SIG-M5 (cell line): ENCODE data around the gene KDM4C.
"Not testable (repeated sequence)": the region's sequence is repeated elsewhere in the genome, so short reads cannot be mapped to it uniquely, and the experiment has no call there.

ENCODE experiments used
- DNase-seq: peaks from one replicate; lab custom pipeline; 2025; lab: John Stamatoyannopoulos, UW

The KDM4C gene

GRCh38 chr9:6757456-6758247, at the start of gene KDM4C:
Gene KDM4C (plus strand): TSS chr9:6757973. CDS start chr9:6792989, 35,016 bp downstream.
- peak; percentile 54 for DNase-seq

GRCh38 chr9:6708732-6709131, 49.0 kb upstream of the KDM4C start:
- no peak for DNase-seq

GRCh38 chr9:6711403-6711802, 46.4 kb upstream of the KDM4C start:
- DNase-seq, result no peak

DNA sequence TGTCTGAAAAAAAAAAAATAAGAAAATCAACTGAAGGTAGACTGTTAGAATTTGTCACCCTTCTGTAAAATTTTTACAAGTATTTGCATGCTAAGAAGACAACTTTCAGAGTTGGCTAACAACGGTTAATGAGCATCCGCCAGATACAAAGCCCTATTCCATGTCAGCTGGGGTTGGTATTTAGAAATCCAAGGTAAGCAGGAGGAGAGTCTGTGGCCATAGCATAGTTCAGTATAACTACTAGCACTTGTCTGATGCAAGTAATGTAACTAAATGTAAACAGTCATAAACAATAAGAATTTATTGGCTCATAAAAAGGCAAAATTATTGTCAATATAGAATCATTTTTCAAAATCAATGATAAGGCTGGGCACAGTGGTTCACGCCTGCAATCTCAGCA, 45.7 kb upstream of the KDM4C start:
- no peak for DNase-seq

DNA sequence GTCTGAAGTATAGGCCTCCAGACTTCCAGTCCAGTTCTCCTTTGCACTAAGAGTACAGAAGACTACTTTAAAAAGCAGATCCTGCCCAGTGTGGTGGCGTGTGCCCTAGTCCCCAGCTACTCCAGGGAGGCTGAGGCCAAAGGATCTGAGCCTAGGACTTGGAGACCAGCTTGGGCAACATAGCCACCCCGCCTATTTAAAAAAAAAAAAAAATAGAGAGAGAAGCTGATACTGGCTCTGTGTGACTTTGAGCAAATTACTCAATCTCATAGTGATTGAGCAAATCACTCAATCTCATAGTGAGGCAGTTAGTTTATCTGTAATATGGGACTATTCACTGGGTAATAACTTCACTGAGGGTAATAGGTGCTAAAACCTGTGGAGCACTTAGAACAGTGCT, 43.6 kb upstream of the KDM4C start:
- no peak for DNase-seq

- not testable (repeated sequence) for DNase-seq
These were observed 42.5 kb upstream of the KDM4C start for GRCh38 chr9:6715153-6715754.

DNA sequence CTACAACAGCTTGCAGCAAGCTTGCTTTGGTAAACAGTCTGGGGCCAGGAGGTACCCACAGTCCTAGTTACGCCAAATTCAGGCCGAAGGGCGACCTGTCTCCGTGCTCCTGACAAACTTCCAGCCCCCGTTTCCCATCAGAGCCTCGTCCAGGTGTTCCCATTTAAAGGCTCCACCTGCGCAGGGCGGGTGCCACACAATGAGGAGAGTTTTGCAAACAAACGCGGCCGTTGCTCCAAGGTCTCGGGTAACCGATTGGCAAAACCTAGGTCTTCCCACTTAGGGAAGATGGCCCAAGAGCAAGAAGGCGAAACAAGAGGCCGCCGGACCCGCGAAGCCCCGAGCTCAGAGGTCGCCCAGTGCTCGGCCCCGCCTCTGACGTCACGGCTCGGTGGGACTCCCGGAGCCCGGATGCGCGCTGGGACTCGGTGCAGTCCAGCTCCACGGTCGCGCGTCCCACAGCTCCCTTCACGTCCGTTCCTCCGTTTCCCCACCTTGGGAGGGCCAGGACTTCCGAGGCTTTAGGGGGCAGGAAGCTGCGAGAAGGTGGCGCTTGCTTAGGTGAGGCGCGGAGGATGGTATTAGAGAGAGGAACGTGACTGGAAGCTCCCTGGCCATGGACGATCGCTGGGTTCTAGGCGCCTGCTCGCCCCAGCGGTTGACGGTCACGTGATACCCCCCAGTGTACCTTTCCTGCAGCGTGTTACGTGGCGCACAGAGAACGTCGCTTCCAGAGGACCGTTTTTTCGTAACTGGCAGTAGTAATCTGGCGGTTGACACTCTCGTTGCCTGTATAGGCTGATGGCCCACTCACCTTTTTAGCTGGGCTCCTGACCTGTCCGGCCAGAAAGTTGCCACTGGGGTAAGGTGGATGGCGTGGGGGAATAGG, 41.8 kb upstream of the KDM4C start:
- DNase-seq, result no peak

GRCh38 chr9:6716766-6717165, 41.0 kb upstream of the KDM4C start:
- no peak for DNase-seq

DNA sequence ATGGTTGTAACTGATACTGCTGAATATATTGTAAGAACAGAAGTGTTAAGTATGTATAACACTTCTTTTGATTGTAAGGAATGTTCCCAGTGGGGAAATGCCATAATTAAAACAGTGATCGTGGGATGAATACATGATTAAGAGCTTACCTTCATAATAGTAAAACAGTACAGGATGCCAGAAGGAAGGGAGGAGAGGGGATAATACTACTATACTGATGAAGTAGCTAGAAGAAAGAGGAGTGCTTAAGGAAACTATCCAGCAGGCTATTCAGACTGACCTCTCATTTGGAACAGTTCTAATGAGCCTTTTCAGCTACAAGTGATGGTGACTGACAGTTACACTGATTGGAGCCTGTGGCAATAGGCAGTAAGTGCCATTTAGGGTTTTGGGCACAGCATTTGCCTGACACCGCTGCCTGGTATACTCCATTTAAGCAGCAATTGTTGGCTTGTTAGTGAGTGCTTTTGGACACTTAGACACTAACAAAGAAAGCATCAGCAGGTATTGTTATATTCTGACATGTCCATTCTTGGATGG, 33.8 kb upstream of the KDM4C start:
- DNase-seq, result no peak

GRCh38 chr9:6733257-6733656, 24.5 kb upstream of the KDM4C start:
- no peak for DNase-seq

DNA sequence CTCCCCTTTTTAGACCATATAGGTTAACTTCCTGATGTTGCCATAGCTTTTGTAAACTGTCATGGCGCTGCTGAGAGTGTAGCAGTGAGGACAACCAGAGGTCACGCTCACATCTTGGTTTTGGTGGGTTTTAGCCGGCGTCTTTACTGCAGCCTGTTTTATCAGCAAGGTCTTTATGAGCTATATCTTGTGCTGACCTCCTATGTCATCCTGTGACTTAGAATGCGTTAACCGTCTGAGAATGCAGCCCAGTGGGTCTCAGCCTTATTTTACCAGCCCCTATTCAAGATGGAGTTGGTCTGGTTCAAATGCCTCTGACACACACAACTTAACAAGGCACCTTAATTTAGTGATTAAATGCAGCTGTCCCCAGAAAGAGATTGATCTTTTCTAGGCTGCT, 23.9 kb upstream of the KDM4C start:
- no peak for DNase-seq

DNA sequence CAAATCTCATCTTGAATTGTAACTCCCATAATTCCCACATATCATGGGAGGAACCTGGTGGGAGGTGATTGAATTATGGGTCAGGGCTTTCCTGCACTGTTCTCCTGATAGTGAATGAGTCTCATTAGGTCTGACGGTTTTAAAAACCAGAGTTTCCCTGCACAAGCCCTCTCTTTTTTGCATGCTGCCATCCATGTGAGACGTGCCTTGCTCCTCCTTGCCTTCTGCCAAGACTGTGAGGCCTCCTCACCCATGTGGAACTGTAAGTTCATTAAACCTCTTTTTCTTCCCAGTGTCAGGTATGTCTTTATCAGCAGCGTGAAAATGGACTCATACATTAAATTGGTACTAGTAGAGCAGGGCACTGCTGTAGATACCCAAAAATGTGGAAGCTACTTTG, 22.4 kb upstream of the KDM4C start:
- DNase-seq, result no peak

DNA sequence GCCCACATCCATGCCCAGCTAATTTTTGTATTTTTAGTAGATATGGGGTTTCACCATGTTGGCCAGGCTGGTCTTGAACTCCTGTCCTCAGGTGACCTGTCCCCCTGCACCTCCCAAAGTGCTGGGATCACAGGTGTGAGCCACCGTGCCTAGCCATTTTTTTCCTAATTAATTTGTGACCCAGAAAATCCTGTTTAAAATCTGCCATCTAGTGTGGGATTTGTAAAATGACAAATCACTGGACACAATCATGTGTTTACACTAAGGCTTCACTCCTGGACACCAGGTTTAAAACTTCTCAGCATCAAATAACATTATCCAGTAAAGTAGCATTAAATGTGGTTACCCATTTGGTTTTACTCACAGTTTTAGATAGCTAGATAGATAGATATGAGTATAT, 18.6 kb upstream of the KDM4C start:
- no peak for DNase-seq

- not testable (repeated sequence) for DNase-seq
These were observed 8.9 kb upstream of the KDM4C start for GRCh38 chr9:6748861-6749260.

GRCh38 chr9:6754861-6755260, 2.9 kb upstream of the KDM4C start:
- DNase-seq, result not testable (repeated sequence)

DNA sequence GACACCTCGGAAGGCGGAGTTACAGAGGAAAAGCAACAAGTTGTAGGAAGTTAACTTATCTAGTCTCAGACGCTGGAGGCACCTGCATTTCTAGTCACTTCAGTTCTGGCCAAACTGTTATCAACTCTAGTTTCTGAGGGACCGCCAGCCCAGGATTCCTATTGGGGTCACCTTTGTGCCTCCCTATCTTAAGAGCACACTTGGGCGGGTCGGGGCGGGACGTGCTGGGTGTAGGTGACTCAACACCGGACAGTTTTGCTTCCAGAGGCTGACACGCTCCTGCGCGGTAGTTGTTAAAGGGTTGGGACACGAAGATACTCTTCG, 679 bp upstream of the KDM4C start:
- peak; percentile 79 for DNase-seq

GRCh38 chr9:6758248-6758497, 400 bp downstream of the KDM4C start:
- DNase-seq, result no peak

DNA sequence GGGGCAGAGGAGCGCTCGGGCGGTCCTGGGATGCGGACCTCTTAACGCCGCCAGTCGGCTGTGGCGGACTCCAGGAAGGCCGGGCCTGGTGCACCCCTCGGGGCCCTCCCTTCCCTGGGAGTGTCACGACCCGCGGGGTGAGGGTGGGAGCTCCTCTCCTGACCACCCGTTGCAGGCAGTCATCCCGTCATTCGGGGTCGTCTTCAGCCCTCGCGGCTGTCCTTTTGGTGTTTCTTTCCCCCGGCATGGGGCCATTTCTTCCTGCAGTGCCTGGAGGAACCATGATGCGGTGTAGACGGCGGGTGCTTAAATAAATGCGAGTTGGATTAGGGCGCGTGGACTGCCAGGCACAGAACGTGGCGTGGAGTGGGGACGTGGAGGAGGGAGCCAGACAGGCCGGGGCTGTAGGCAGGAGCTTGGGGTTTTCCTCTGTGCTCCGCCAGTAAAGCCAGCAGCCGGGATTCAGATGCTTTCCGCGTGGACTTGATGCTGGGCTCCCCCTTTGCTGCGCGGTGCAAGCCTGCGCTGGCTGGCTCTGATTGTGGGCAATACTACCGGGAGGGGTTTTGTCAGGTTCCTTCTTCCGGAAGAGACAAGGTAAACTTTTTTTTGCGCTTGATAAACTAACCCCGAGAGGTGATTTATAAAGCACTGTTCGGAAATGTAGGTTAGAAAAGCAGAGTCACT, 868 bp downstream of the KDM4C start:
- DNase-seq, result no peak

GRCh38 chr9:6759185-6759977, 1.6 kb downstream of the KDM4C start:
- peak; percentile 13 for DNase-seq

DNA sequence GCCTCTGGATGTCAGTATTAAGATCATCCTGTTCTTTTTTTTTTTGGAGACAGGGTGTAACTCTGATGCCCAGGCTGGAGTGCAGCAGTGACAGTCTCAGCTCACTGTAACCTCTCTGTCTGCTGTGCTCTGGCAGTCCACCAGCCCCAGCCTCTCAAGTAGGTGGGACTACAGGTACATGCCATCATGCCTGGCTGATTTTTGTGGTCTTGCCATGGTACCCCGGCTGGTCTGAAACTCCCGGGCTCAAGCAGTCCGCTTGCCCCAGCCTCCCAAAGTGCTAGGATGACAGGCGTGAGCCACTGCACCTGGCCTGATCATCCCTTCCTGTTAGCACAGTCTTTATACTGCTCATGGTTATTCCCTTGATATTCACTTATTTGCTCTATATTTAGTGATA, 3.5 kb downstream of the KDM4C start:
- DNase-seq, result no peak

DNA sequence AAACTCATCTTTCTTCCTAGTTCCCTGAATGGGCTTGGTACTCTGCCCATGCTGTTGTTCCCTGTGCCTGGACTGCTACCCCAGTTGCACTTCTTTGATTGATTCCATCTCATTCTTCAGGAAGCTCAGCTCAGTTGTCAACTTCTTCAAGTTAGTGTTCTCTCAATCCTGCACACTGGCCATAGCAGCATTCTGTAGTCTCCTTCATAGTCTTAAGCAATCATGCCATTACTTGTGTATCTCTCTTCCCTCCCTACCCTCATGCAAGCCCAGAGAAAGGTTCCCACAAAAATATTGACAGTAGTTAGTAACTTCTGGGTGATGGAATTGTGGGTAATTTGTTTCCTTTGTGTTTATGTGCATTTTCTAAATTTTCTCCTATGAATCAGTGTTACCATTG, 5.5 kb downstream of the KDM4C start:
- no peak for DNase-seq

DNA sequence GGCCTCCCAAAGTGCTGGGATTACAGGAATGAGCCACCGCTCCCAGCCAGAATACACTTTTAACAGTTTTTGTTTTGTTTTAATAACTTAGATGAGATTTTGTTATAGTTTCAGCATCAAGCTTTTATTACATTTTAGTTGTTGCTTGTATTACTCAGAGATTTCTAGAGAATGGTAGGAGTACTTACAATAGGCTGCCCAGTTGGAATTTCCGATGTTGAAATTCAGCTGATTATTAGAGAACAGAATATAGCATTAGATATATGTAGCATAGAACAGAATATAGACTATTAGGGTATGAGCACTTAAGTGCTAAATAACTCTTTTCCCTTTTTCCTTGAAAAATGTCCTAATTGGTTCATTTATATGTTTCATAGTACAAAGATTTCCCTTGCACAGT, 6.2 kb downstream of the KDM4C start:
- DNase-seq, result no peak
